SK-N-SH treated with all-trans-retinoic acid at 6 μM for 48 hours (cell line): ENCODE results near the gene NPM3.

ENCODE experiments used
- ARNTL ChIP-seq: fragments of 450-650 bp; formaldehyde crosslinking; IDR thresholded peaks from 2 replicates; pipeline ENCODE4 v1.5.0; 2020; ENCODE audit warnings: low read depth, mild to moderate bottlenecking, moderate library complexity, borderline replicate concordance
- ESRRG ChIP-seq: fragments of 250-450 bp; sonication (Bioruptor Pico); IDR thresholded peaks from 2 replicates; pipeline ENCODE4 v1.6.1; 2021; ENCODE audit warnings: mild to moderate bottlenecking
- OSR1 ChIP-seq: fragments of 250-450 bp; sonication (Bioruptor Pico); IDR thresholded peaks from 2 replicates; pipeline ENCODE4 v1.8.0; 2022; ENCODE audit warnings: moderate library complexity, mild to moderate bottlenecking, inconsistent platforms
- ZFP30 ChIP-seq: fragments of 450-650 bp; formaldehyde crosslinking; IDR thresholded peaks from 2 replicates; pipeline ENCODE4 v1.5.0; 2022; ENCODE audit warnings: mild to moderate bottlenecking, moderate library complexity

- TF ChIP-seq OSR1 (CRISPR knock-in tag) (no peak), ESRRG (CRISPR knock-in tag) (no peak), ZFP30 (CRISPR knock-in tag) (no peak), ARNTL (no peak)
These were observed 35.8 kb upstream of the NPM3 start for GRCh38 chr10:101818872-101819633.
